ENCODE measurements around the gene CBFA2T2. TPM values are rescaled to one million over a fixed set of nuclear protein-coding genes. Genes with fewer than 3 reads are reported as not detected.
A peak's percentile ranks its signal among the peaks of the same experiment; 100 is the strongest.
"Not testable (repeated sequence)": the region's sequence is repeated elsewhere in the genome, so short reads cannot be mapped to it uniquely, and the experiment has no call there.

Gene CBFA2T2
- total RNA-seq, 2 experiments from 2014 or later = 14.4 to 14.8 TPM

- H3K4me3 Mint-ChIP-seq = no peak overlapping the region
- H3K4me1 Mint-ChIP-seq (ENCODE audit: low read depth) = peaks cover 30% of the 10 kb centered on the region
- no peaks in the 10 kb centered on the region for H3K36me3 Mint-ChIP-seq (ENCODE audit: low read depth)
- H3K9me3 Mint-ChIP-seq (ENCODE audit: insufficient read depth) = no peaks in the 10 kb centered on the region
- CTCF ChIA-PET = interaction anchor here (1.4 to 1.9 kb wide), 2 partner anchors 15 to 25 kb away, joined by 3 to 6 read pairs; no protein-coding TSS in a partner anchor
- DNase-seq (no peak), ATAC-seq (no peak)
- peak overlapping the region; percentile 63 for H3K27ac Mint-ChIP-seq
- POLR2A ChIA-PET = interaction anchor here (0.7 to 1.7 kb wide), 3 partner anchors 13 to 301 kb away, joined by 3 to 4 read pairs (median 3); partner anchors contain the start of gene PXMP4
- H3K27me3 Mint-ChIP-seq (ENCODE audit: low read depth) = no peaks in the 10 kb centered on the region
Measured at GRCh38 chr20:33693741-33694638, 204.1 kb downstream of the CBFA2T2 start.

GRCh38 chr20:33694639-33695012 is 204.7 kb downstream of the CBFA2T2 start:
- Mint-ChIP-seq H3K27ac (peak overlapping the region; percentile 63), H3K27me3 (ENCODE audit: low read depth) (no peaks in the 10 kb centered on the region), H3K4me1 (ENCODE audit: low read depth) (peaks cover 23% of the 10 kb centered on the region), H3K4me3 (no peak overlapping the region), H3K9me3 (ENCODE audit: insufficient read depth) (no peaks in the 10 kb centered on the region), H3K36me3 (ENCODE audit: low read depth) (no peaks in the 10 kb centered on the region)
- DNase-seq = no peak
- ATAC-seq = no peak
- CTCF ChIA-PET = interaction anchor here (1.4 kb wide), 1 partner anchor 25 kb away, joined by 3 read pairs; no protein-coding TSS in a partner anchor
- POLR2A ChIA-PET = no interaction called here

GRCh38 chr20:33696448-33696847 is 206.6 kb downstream of the CBFA2T2 start:
- Mint-ChIP-seq H3K4me3 (no peak overlapping the region), H3K36me3 (ENCODE audit: low read depth) (no peaks in the 10 kb centered on the region), H3K27me3 (ENCODE audit: low read depth) (no peaks in the 10 kb centered on the region), H3K27ac (no peak overlapping the region), H3K4me1 (ENCODE audit: low read depth) (peaks cover 5% of the 10 kb centered on the region), H3K9me3 (ENCODE audit: insufficient read depth) (no peaks in the 10 kb centered on the region)
- DNase-seq (no peak), ATAC-seq (no peak)
- ChIA-PET CTCF (no interaction called here), POLR2A (interaction anchor here (1.0 kb wide), 1 partner anchor 12 kb away, joined by 3 read pairs; no protein-coding TSS in a partner anchor)

- Mint-ChIP-seq H3K27ac (no peak overlapping the region), H3K4me3 (no peak overlapping the region), H3K4me1 (ENCODE audit: low read depth) (peaks cover 1% of the 10 kb centered on the region), H3K36me3 (ENCODE audit: low read depth) (peaks cover 4% of the 10 kb centered on the region), H3K27me3 (ENCODE audit: low read depth) (no peaks in the 10 kb centered on the region), H3K9me3 (ENCODE audit: insufficient read depth) (no peaks in the 10 kb centered on the region)
- POLR2A ChIA-PET = interaction anchor here (1.0 kb wide), 1 partner anchor 12 kb away, joined by 3 read pairs; no protein-coding TSS in a partner anchor
- DNase-seq (no peak), ATAC-seq (no peak)
- CTCF ChIA-PET = interaction anchor here (1.3 kb wide), 1 partner anchor 10 kb away, joined by 3 read pairs; no protein-coding TSS in a partner anchor
Measured at GRCh38 chr20:33697129-33697528, 207.2 kb downstream of the CBFA2T2 start.

GRCh38 chr20:33698966-33699365 is 209.1 kb downstream of the CBFA2T2 start:
- DNase-seq; ATAC-seq; H3K36me3 Mint-ChIP-seq (ENCODE audit: low read depth); H3K27me3 Mint-ChIP-seq (ENCODE audit: low read depth); H3K27ac Mint-ChIP-seq; POLR2A ChIA-PET; H3K4me1 Mint-ChIP-seq (ENCODE audit: low read depth); H3K4me3 Mint-ChIP-seq; CTCF ChIA-PET; H3K9me3 Mint-ChIP-seq (ENCODE audit: insufficient read depth): not testable (repeated sequence)

Other genes starting within 250 kb of the CBFA2T2 start
- gene BPIFB1, start 206.9 kb upstream of the CBFA2T2 start, total RNA-seq = not detected
- gene CDK5RAP1, start 88.6 kb upstream of the CBFA2T2 start, total RNA-seq = 10 to 100 TPM; 32.9 to 37.5 TPM
- 10 to 100 TPM; 13.1 to 13.4 TPM for gene SNTA1, start 46.3 kb upstream of the CBFA2T2 start, total RNA-seq
- gene C20orf144, start 172.2 kb downstream of the CBFA2T2 start, total RNA-seq = under 1 TPM; 0.16 to 0.21 TPM
- 1 to 10 TPM; 2.9 to 3.2 TPM for gene ACTL10, start 176.8 kb downstream of the CBFA2T2 start, total RNA-seq
- 10 to 100 TPM; 28.4 to 38.2 TPM for gene NECAB3, start 184.3 kb downstream of the CBFA2T2 start, total RNA-seq
- gene E2F1, start 196.3 kb downstream of the CBFA2T2 start, total RNA-seq = 10 to 100 TPM; 74.5 to 80.8 TPM
- 10 to 100 TPM; 17.1 to 17.7 TPM for gene PXMP4, start 230.2 kb downstream of the CBFA2T2 start, total RNA-seq
- 1 to 10 TPM; 4.7 to 5.2 TPM for gene ZNF341, start 241.9 kb downstream of the CBFA2T2 start, total RNA-seq